ENCODE measurements around the gene MGP. TPM values are rescaled to one million over a fixed set of nuclear protein-coding genes. Genes with fewer than 3 reads are reported as not detected.
A peak's percentile ranks its signal among the peaks of the same experiment; 100 is the strongest.

The MGP gene
- total and polyA plus RNA-seq, 2 experiments from 2014 or later = 0.60 TPM; not detected in 1

GRCh38 chr12:14904854-14905253, 19.2 kb upstream of the MGP start:
- Histone ChIP-seq H2AFZ (peak overlapping the region; percentile 73; the same call in 1 of the 2 replicates), H3K36me3 (ENCODE audit: insufficient read depth) (no peaks in the 10 kb centered on the region), H3F3A (replicated peaks; ENCODE audit: low read depth) (no peaks in the 10 kb centered on the region), H3K27me3 (ENCODE audit: insufficient read depth) (no peaks in the 10 kb centered on the region), H3K27ac (ENCODE audit: low read depth) (no peak overlapping the region), H3K9me2 (ENCODE audit: insufficient read depth) (0 out of 2 replicates have a peak, but pooled peaks cover 8% of the 10 kb centered on the region), H3K4me1 (ENCODE audit: insufficient read depth) (no peaks in the 10 kb centered on the region), H3K4me3 (no peak overlapping the region), H3K79me2 (replicated peaks; ENCODE audit: insufficient read depth) (no peaks in the 10 kb centered on the region), H4K20me1 (replicated peaks; ENCODE audit: insufficient read depth) (no peaks in the 10 kb centered on the region), H3K4me2 (no peak overlapping the region)
- H3K27ac Mint-ChIP-seq = no peak overlapping the region
- no peak overlapping the region for H3K4me3 Mint-ChIP-seq
- peaks cover 2% of the 10 kb centered on the region for H3K27me3 Mint-ChIP-seq (ENCODE audit: insufficient read depth, low read depth, poor library complexity)
- H3K36me3 Mint-ChIP-seq (ENCODE audit: low read depth) = no peaks in the 10 kb centered on the region
- ATAC-seq (no peak), DNase-seq (ENCODE audit: low spot score) (no peak)
- TF ChIP-seq EZH2 (IDR thresholded peaks at IDR 0.05; ENCODE audit: low read depth, unreplicated experiment) = no peak
- no peak for TF ChIP-seq CTCF (conservative IDR thresholded peaks at IDR 0.05; ENCODE audit: low read depth in 2 of 2)
- TF ChIP-seq ZNF114 (CRISPR knock-in tag; IDR thresholded peaks at IDR 0.05) = no peak
- no peak for TF ChIP-seq ZNF331 (CRISPR knock-in tag; IDR thresholded peaks at IDR 0.05; ENCODE audit: low read depth)
- TF ChIP-seq CREB1 (CRISPR knock-in tag; IDR thresholded peaks at IDR 0.05; ENCODE audit: low read depth) = no peak
- no peak for TF ChIP-seq JUNB (IDR thresholded peaks at IDR 0.05; ENCODE audit: unreplicated experiment)
- no peak for TF ChIP-seq EZH2phosphoT487 (IDR thresholded peaks at IDR 0.05; ENCODE audit: unreplicated experiment)
- TF ChIP-seq REST (IDR thresholded peaks at IDR 0.05; ENCODE audit: unreplicated experiment) = no peak
- TF ChIP-seq STAT1 (IDR thresholded peaks at IDR 0.05; ENCODE audit: unreplicated experiment) = no peak
- no peak for TF ChIP-seq NANOG (IDR thresholded peaks at IDR 0.05; ENCODE audit: borderline replicate concordance)
- no peak for TF ChIP-seq POLR2AphosphoS5 (IDR thresholded peaks at IDR 0.05; ENCODE audit: low read depth)
- TF ChIP-seq ZNF462 (CRISPR knock-in tag; IDR thresholded peaks at IDR 0.05) = no peak
- TF ChIP-seq ETS1 (IDR thresholded peaks at IDR 0.05) = no peak
- no peaks in the 10 kb centered on the region for H3K9me3 Mint-ChIP-seq
- H3K4me1 Mint-ChIP-seq = peaks cover 4% of the 10 kb centered on the region; the same call in 1 of the 3 replicates

All from GM23338 (cell line).